Lung (tissue), 12 donors: Measurements from ENCODE around the gene SIDT2. TPM values are rescaled to one million over a fixed set of nuclear protein-coding genes. Genes with fewer than 3 reads are reported as not detected.

Experiments
- ATAC-seq: fragments of 200-7000 bp; cut with Tn5 transposase; one replicate; pipeline ENCODE4 v1.9.1; 2020; ENCODE audit warnings: moderate number of reproducible peaks; ENCODE audit not compliant: insufficient read depth, low FRiP score
- DNase-seq, 3 donors: peaks; one replicate each; pipeline ENCODE4 v3.0.0-alpha.2; 2013 to 2017
- H3K27ac ChIP-seq, 2 donors: one replicate each; pipeline ENCODE4 v1.5.1; 2013; ENCODE audit warnings: mild to moderate bottlenecking in 2 of 2, moderate library complexity in 2 of 2, control low read depth in 1 of 2, inconsistent platforms in 1 of 2, low read depth in 1 of 2, low read length in 1 of 2
- H3K27me3 ChIP-seq, 3 donors: one replicate each; pipeline ENCODE4 v1.5.1; 2013; ENCODE audit warnings: low read length in 2 of 3; ENCODE audit not compliant: control insufficient read depth in 3 of 3, insufficient read depth in 3 of 3
- H3K36me3 ChIP-seq, 4 donors: one replicate each; pipeline ENCODE4 v1.5.1; 2013; ENCODE audit warnings: low read length in 4 of 4, mild to moderate bottlenecking in 1 of 4, moderate library complexity in 1 of 4; ENCODE audit not compliant: control insufficient read depth in 4 of 4, insufficient read depth in 4 of 4
- H3K4me1 ChIP-seq, 5 donors: one replicate each; pipeline ENCODE4 v1.5.1; 2013; ENCODE audit warnings: low read length in 5 of 5, mild to moderate bottlenecking in 2 of 5, moderate library complexity in 1 of 5; ENCODE audit not compliant: control insufficient read depth in 5 of 5, insufficient read depth in 5 of 5
- H3K4me3 ChIP-seq: one replicate; pipeline ENCODE4 v1.5.1; 2013; ENCODE audit warnings: mild to moderate bottlenecking, control low read depth, moderate library complexity
- H3K9ac ChIP-seq, 2 donors: one replicate each; pipeline ENCODE4 v1.5.1; 2013; ENCODE audit warnings: low read length in 2 of 2, control low read depth in 1 of 2; ENCODE audit not compliant: insufficient read depth in 1 of 2
- H3K9me3 ChIP-seq, 4 donors: one replicate each; pipeline ENCODE4 v1.5.1; 2013; ENCODE audit warnings: low read length in 3 of 4, mild to moderate bottlenecking in 1 of 4, moderate library complexity in 1 of 4; ENCODE audit not compliant: control insufficient read depth in 4 of 4, insufficient read depth in 3 of 4
- CTCF ChIP-seq: IDR thresholded peaks from 2 replicates; pipeline ENCODE4 v1.5.1; 2012; ENCODE audit warnings: mild to moderate bottlenecking; ENCODE audit errors: control extremely low read depth, extremely low read depth
- WGBS, 2 donors: extraction: QIAGEN DNeasy Blood & Tissue Kit; methylation state at CpG; one replicate each; pipeline ENCODE4 v1.1.7; 2013; 5-methylcytosine and 5-hydroxymethylcytosine counted together
- polyA plus RNA-seq, 2 donors: library from polyadenylated mRNA; stranded (reverse); fragments of 200-250 nt; gene quantifications; one replicate each; pipeline ENCODE4 v1.2.1, GENCODE V29; 2013
- total RNA-seq, 2 donors: library from RNA; depleted of rRNA in 1 of 2; stranded (reverse); fragments of >200 nt in 1 of 2; gene quantifications; one replicate each; pipeline ENCODE4 v1.2.1, GENCODE V29; 2014 to 2021
- donor health status: control.
- donor health status: control.
- donor health status: Bipolar disorder and iron deficiency.
- donor health status: healthy.
- donor health status: DM: yes; HTN: yes; CAD: no.

SIDT2 gene
- total and polyA plus RNA-seq, 4 donors: 25.4 to 84.8 (median 38.4) TPM

- Histone ChIP-seq H3K4me3 (no peak overlapping the region), H3K4me1 (peaks cover 0 to 5% (median 0%) of the 10 kb centered on the region in 5 donors), H3K27me3 (no peaks in the 10 kb centered on the region), H3K9ac (no peak overlapping the region), H3K9me3 (no peaks in the 10 kb centered on the region), H3K36me3 (peaks cover 12 to 57% (median 17%) of the 10 kb centered on the region in 4 donors), H3K27ac (peak overlapping the region in 1 of 2 donors; percentile 83)
- ATAC-seq (no peak), DNase-seq (no peak)
- 96 to 98% methylated on average over 4 of the region's 4 CpGs for WGBS, 2 donors
- TF ChIP-seq CTCF: no peak
Measured at GRCh38 chr11:117186431-117186761, 7.9 kb downstream of the SIDT2 start.

DNA sequence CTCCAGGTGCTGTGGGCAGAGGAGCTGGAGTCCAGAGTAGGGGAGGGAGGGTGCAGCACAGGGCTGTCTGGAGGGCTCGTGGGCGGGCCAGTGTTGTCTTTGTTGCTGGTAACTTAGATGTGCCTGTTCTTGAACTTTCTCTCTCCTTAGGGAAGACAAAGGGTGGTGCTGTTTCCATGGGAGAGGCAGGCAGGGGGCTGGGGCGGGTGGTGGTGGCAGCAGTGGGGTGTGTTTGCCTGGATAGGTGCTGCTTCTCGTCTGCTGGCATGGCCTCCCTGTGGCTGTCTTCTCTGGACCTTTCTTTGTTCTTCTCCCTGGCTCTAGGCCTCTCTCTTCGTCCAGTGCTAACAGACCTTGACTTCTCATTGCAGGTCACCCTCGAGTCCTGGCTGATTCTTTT lies 8.5 kb downstream of the SIDT2 start:
- H3K9ac ChIP-seq: no peak overlapping the region
- H3K4me3 ChIP-seq: no peak overlapping the region
- peaks cover 15 to 60% (median 18%) of the 10 kb centered on the region in 4 donors for H3K36me3 ChIP-seq
- ATAC-seq (no peak), DNase-seq (no peak)
- no peaks in the 10 kb centered on the region for H3K9me3 ChIP-seq
- H3K27me3 ChIP-seq: no peaks in the 10 kb centered on the region
- no peak for TF ChIP-seq CTCF
- H3K27ac ChIP-seq: no peak overlapping the region
- 83 to 91% methylated on average over 6 of the region's 6 CpGs for WGBS, 2 donors
- H3K4me1 ChIP-seq: peaks cover 0 to 3% (median 0%) of the 10 kb centered on the region in 5 donors

DNA sequence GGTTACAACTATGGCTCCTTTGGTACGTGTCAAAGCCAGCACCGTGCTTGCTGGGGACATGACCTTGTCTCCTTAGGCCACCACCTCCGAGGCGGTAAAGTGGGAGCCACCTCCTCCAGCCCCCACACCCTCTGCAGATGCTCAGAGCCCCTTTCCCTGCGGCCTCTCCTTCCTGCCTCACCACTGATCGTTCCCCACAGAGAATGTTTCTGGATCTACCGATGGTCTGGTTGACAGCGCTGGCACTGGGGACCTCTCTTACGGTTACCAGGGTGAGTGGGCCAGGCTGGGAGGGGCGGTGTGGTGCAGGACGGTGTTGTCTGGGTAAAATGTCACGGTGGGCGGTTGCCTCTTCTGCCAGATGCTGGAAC lies 8.9 kb downstream of the SIDT2 start:
- Histone ChIP-seq H3K4me1 (peaks cover 0 to 2% (median 0%) of the 10 kb centered on the region in 5 donors), H3K27me3 (no peaks in the 10 kb centered on the region), H3K4me3 (no peak overlapping the region), H3K27ac (no peak overlapping the region), H3K9me3 (no peaks in the 10 kb centered on the region), H3K9ac (no peak overlapping the region), H3K36me3 (peaks cover 15 to 59% (median 19%) of the 10 kb centered on the region in 4 donors)
- TF ChIP-seq CTCF: no peak
- ATAC-seq (no peak), DNase-seq (no peak)
- WGBS, 2 donors: 90 to 95% methylated on average over 13 of the region's 13 CpGs

DNA sequence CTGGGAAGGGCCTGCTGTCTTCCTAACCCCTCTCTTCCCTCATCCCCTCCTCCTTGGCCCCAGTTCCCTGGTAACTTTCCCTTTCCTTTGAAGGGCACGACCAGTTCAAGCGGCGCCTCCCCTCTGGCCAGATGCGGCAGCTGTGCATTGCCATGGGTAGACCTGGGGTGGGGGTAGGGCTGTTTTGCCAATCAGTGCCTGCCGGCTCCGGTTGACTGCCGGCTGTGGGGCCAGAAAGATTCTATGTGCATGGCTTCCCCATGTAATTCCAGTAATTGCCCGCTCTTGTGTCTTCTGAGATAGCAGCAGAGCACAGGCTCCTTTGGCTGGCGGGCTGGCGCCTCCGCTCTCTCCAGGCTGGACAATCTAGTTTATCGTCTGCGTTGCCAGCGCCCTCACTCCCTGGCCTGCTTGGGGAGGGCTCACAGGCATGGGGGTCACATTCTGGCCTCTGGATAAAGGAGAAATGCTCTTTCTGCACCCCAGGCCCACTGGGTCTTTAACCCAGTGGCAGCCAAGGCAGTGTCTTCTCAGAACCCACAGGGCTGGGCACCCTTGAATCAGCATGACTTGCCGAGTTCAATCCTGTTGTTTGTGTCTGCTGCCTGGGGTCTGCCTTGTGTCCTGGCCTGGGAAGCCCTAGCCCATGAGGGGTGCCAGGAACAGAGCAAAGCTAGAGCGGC lies 9.4 kb downstream of the SIDT2 start:
- Histone ChIP-seq H3K27ac (peak overlapping the region in 1 of 2 donors; percentile 57), H3K9ac (no peak overlapping the region), H3K9me3 (no peaks in the 10 kb centered on the region), H3K27me3 (no peaks in the 10 kb centered on the region), H3K4me3 (no peak overlapping the region), H3K4me1 (no peaks in the 10 kb centered on the region), H3K36me3 (peaks cover 11 to 60% (median 18%) of the 10 kb centered on the region in 4 donors)
- 93 to 97% methylated on average over 16 of the region's 16 CpGs for WGBS, 2 donors
- DNase-seq (no peak), ATAC-seq (no peak)
- no peak for TF ChIP-seq CTCF
